Astrocyte of the spinal cord (primary cell): ENCODE results near the gene IRF7.

Experiments used
- DNase-seq: peaks from one replicate; pipeline ENCODE4 v3.0.0; 2011; ENCODE audit warnings: low read depth, low spot score
- H3K4me3 ChIP-seq: 2 replicates; pipeline ENCODE4 v1.5.1; 2011; ENCODE audit warnings: low read depth, mild to moderate bottlenecking, low read length, moderate library complexity
- in situ Hi-C: cut with HindIII; loops from 2 replicates; pipeline ENCODE4 v1.10.0; 2017; ENCODE audit warnings: low sequenced_read_pairs
- TF ChIP-seq, protein P1 (sequence below): IDR thresholded peaks from 2 replicates; pipeline ENCODE4 v1.5.1; 2012; ENCODE audit warnings: low read depth, mild to moderate bottlenecking, low read length, inconsistent platforms

The IRF7 gene

GRCh38 chr11:565921-566509 lies 49.7 kb downstream of the IRF7 start:
- H3K4me3 ChIP-seq: no peak overlapping the region
- in situ Hi-C loops: no loop called here
- no peak for DNase-seq
- TF ChIP-seq, protein P1, sequence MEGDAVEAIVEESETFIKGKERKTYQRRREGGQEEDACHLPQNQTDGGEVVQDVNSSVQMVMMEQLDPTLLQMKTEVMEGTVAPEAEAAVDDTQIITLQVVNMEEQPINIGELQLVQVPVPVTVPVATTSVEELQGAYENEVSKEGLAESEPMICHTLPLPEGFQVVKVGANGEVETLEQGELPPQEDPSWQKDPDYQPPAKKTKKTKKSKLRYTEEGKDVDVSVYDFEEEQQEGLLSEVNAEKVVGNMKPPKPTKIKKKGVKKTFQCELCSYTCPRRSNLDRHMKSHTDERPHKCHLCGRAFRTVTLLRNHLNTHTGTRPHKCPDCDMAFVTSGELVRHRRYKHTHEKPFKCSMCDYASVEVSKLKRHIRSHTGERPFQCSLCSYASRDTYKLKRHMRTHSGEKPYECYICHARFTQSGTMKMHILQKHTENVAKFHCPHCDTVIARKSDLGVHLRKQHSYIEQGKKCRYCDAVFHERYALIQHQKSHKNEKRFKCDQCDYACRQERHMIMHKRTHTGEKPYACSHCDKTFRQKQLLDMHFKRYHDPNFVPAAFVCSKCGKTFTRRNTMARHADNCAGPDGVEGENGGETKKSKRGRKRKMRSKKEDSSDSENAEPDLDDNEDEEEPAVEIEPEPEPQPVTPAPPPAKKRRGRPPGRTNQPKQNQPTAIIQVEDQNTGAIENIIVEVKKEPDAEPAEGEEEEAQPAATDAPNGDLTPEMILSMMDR: no peak

DNA sequence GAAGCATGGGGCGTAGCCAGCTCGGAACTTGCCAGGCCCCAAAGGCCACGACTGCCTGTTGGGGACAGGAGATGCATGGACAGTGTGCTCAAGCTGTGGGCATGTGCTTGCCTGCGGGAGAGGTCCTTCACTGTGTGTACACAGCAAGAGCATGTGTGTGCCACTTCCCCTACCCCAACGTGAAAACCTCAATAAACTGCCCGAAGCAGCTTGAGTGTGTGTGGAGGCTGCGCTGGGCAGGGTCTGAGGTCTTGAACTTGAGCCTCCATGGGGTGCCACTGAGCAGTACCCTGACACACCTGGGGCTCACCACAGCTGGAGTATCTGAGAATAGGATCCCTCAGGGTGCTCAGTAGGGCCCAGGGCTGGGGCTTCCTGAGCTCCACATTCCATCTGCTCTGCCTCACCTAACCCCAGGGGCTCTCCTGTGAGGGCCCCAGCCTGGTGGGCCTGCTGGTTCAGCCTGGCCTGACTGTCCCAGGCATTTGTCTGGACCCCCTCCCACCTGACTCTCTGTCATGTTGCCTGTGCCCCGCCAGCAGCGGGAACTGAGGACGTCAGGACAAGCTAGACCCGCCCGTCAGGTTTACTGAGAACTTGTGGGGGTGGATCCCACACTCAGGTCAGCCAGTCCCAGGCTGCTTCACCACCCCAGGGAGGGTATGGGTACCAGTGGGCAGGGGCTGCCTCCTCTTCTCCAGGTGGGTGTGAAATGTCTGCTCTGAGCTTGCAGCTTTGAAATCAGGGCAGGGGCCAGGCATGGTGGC lies 51.8 kb downstream of the IRF7 start:
- no peak for DNase-seq
- in situ Hi-C loops: no loop called here
- TF ChIP-seq, protein P1: no peak
- H3K4me3 ChIP-seq: no peak overlapping the region

- no peak for DNase-seq
- TF ChIP-seq, protein P1: no peak
- H3K4me3 ChIP-seq: no peak overlapping the region
- in situ Hi-C loops: no loop called here
Measured at GRCh38 chr11:563066-563811, 52.5 kb downstream of the IRF7 start.
